Endothelial cell of umbilical vein (primary cell): ENCODE measurements around the gene FAM177B.

Source experiments
- CTCF ChIP-seq, 2 donors: IDR thresholded peaks; 1 replicate in 1 of 2; 2 replicates in 1 of 2; pipeline ENCODE4 v1.5.1; 2011; ENCODE audit warnings: low read length in 2 of 2, mild to moderate bottlenecking in 2 of 2, moderate library complexity in 2 of 2, control low read depth in 1 of 2, inconsistent platforms in 1 of 2, low read depth in 1 of 2; ENCODE audit not compliant: insufficient read depth in 1 of 2; ENCODE audit errors: extremely low read depth in 1 of 2
- EZH2 ChIP-seq: IDR thresholded peaks from 2 replicates; pipeline ENCODE4 v1.6.1; 2012; ENCODE audit warnings: borderline replicate concordance, low read depth, mild to moderate bottlenecking, moderate library complexity, low read length, inconsistent platforms; ENCODE audit not compliant: severe bottlenecking
- FOS ChIP-seq: IDR thresholded peaks from 2 replicates; pipeline ENCODE4 v1.6.1; 2011; ENCODE audit warnings: mild to moderate bottlenecking, low read length, moderate library complexity, borderline replicate concordance; ENCODE audit not compliant: insufficient read depth
- JUN ChIP-seq: IDR thresholded peaks from 2 replicates; pipeline ENCODE4 v1.6.1; 2011; ENCODE audit warnings: borderline replicate concordance, low read depth; ENCODE audit not compliant: insufficient read length, insufficient read depth
- MAX ChIP-seq: IDR thresholded peaks from 2 replicates; pipeline ENCODE4 v1.6.1; 2011; ENCODE audit not compliant: insufficient read depth, insufficient read length
- MYC ChIP-seq: IDR thresholded peaks from one replicate; pipeline ENCODE4 v1.6.1; 2011; ENCODE audit warnings: mild to moderate bottlenecking, low read depth, low read length
- POLR2A ChIP-seq: IDR thresholded peaks from 2 replicates; pipeline ENCODE4 v1.6.1; 2012; ENCODE audit warnings: low read depth, mild to moderate bottlenecking, control low read depth, low read length
- POLR2AphosphoS5 ChIP-seq: IDR thresholded peaks from 2 replicates; pipeline ENCODE4 v1.6.1; 2012; ENCODE audit warnings: low read depth, mild to moderate bottlenecking, control low read depth, low read length, moderate library complexity; ENCODE audit not compliant: insufficient read depth

DNA sequence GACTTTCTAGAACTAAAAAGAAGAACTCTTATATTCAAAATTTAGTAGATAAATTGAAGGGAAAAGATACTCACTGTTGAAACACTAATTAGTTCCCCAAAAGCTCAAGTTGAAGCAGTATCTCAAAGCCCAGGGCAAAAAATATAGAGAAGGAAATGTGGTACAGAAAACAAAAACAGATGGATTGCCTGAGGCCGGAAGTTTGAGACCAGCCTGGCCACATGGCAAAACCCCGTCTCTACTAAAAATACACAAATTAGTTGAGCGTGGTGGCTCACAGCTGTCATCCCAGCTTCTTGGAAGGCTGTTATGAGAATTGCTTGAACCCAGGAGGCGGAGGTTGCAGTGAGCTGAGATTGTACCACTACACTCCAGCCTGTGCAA lies 36.0 kb downstream of the FAM177B start:
- TF ChIP-seq POLR2A (no peak), CTCF (IDR thresholded peaks at IDR 0.05; ENCODE audit: extremely low read depth in 1 of 2, insufficient read depth in 1 of 2, low read depth in 1 of 2, low read length in 2 of 2) (no peak), MAX (no peak), POLR2AphosphoS5 (no peak), FOS (no peak), EZH2 (no peak), MYC (no peak), JUN (no peak)
